ENCODE data around the gene TAS2R10.
"Not testable (repeated sequence)": the region's sequence is repeated elsewhere in the genome, so short reads cannot be mapped to it uniquely, and the experiment has no call there.

TAS2R10 gene

DNA sequence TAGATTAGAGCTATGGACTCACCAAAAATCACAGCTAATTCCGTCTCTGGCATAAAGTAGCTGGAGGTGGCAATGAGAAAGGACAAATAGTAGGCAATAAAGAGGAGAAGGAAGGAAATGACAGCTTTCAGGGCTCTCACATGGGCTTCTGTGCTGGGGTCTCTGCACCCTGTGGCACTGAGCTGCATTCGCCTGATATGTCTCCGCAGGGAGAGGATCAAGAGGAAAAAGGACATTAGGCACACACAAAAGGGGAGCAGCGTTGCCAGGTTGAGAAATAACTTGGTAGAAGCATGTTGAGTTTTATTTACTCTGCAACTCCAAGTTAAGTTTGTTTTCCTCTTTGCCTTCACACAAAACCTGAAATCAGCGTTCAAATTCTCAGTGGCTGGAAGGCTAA, 24.4 kb downstream of the TAS2R10 start:
- in situ Hi-C loops (cut with MboI; ENCODE audit: low sequenced_read_pairs, unreplicated experiment) = no loop called here
- no peak for DNase-seq (ENCODE audit: low spot score)
- TF ChIP-seq, protein P1, sequence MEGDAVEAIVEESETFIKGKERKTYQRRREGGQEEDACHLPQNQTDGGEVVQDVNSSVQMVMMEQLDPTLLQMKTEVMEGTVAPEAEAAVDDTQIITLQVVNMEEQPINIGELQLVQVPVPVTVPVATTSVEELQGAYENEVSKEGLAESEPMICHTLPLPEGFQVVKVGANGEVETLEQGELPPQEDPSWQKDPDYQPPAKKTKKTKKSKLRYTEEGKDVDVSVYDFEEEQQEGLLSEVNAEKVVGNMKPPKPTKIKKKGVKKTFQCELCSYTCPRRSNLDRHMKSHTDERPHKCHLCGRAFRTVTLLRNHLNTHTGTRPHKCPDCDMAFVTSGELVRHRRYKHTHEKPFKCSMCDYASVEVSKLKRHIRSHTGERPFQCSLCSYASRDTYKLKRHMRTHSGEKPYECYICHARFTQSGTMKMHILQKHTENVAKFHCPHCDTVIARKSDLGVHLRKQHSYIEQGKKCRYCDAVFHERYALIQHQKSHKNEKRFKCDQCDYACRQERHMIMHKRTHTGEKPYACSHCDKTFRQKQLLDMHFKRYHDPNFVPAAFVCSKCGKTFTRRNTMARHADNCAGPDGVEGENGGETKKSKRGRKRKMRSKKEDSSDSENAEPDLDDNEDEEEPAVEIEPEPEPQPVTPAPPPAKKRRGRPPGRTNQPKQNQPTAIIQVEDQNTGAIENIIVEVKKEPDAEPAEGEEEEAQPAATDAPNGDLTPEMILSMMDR (IDR thresholded peaks at IDR 0.05; ENCODE audit: borderline replicate concordance, control extremely low read depth, extremely low read depth, insufficient read depth, missing control alignments) = no peak

DNA sequence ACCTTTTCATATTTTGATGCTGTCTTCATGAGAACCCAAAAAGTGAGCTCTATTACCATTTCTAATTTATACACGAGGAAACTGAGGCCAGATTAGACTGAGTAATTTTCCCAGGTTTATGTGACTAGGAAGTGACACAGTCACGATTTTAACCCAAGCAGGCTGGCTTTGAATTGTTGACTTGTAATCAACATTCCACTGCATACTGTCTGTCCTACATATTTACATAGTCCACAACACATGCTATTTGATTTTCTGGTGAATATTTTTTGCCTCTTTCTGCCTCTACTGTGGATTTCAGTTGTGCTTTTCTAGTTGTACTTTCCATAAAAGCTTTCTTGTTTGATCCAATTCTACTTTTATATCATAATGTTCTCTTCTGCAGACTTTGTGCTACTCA, 31.9 kb downstream of the TAS2R10 start:
- TF ChIP-seq, protein P1 (IDR thresholded peaks at IDR 0.05; ENCODE audit: borderline replicate concordance, control extremely low read depth, extremely low read depth, insufficient read depth, missing control alignments) = no peak
- no peak for DNase-seq (ENCODE audit: low spot score)
- in situ Hi-C loops (cut with MboI; ENCODE audit: low sequenced_read_pairs, unreplicated experiment) = no loop called here

DNA sequence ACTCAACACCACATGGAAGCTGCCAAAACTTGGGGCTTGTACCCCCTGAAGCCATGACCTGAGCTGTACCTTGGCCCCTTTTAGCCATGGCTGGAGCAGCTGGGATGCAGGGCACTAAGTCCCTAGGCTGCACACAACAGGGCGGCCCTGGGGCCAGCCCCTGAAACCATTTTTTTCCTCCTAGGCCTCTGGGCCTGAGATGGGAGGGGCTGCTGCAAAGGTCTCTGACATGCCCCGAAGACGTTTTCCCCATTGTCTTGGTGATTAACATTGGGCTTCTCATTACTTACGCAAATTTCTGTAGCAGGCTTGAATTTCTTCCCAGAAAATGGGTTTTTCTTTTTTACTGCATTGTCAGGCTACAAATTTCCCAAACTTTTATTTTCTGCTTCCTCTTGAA, 34.4 kb downstream of the TAS2R10 start:
- DNase-seq (ENCODE audit: low spot score) = not testable (repeated sequence)

DNA sequence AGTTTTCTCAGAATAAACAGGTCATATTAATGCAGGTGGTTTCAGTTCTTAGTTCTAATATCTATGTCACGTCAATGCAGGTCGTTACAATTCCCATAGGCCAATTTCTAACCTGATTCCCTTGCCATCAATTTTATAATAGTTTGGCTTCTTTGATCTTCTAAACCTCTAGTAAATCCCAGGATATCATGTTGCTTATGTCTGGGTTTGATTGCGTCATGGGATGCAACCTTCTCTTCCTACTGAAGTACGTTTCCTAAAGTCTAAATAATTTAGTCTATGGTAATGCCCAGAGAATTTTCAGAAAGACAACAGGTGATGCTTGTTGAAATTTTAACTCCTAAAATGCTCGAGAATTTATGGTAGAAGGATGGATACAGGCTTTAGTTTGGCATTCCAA, 42.9 kb downstream of the TAS2R10 start:
- in situ Hi-C loops (cut with MboI; ENCODE audit: low sequenced_read_pairs, unreplicated experiment) = no loop called here
- DNase-seq (ENCODE audit: low spot score) = no peak
- TF ChIP-seq, protein P1 (IDR thresholded peaks at IDR 0.05; ENCODE audit: borderline replicate concordance, control extremely low read depth, extremely low read depth, insufficient read depth, missing control alignments) = no peak

More for the DNA sequence above, 34.4 kb downstream of the TAS2R10 start:
- in situ Hi-C loops (cut with MboI; ENCODE audit: low sequenced_read_pairs, unreplicated experiment) = not testable (repeated sequence)

DNA sequence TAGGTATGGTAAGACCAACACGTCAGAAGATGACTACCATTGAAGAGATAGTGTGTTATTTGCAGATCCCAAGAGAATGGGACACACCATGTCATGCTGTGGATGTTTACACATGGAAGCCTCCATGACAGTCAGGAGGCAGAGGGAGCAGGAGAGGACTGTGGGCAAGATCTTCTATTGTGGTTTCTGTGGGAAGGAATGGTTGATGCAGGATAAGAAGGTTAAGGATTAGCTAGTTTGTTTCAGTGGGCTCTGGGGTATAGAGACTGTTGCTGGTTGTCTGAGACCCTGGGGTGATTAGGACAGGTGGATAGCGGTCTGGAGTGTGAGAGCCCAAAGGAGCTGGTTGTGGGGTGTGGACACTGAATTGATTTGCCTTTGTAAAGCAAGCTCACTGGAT, 47.1 kb downstream of the TAS2R10 start:
- DNase-seq (ENCODE audit: low spot score) = no peak
- in situ Hi-C loops (cut with MboI; ENCODE audit: low sequenced_read_pairs, unreplicated experiment) = loop anchor here (10.0 kb wide), 2 partner anchors 416 to 706 kb away; no protein-coding TSS in a partner anchor
- TF ChIP-seq, protein P1 (IDR thresholded peaks at IDR 0.05; ENCODE audit: borderline replicate concordance, control extremely low read depth, extremely low read depth, insufficient read depth, missing control alignments) = no peak
